Tibial nerve (tissue), 3 donors: ENCODE results near the gene KIF22.

Experiments used
- CTCF ChIP-seq, 5 experiments: fragments of 200-600 bp in 3 of 5; fragments of 450-650 bp in 2 of 5; sonication (generic) in 3 of 5; IDR thresholded peaks; one replicate each; pipeline ENCODE4 v1.5.1; 2016 to 2019; ENCODE audit warnings: antibody characterized with exemption in 5 of 5, mild to moderate bottlenecking in 3 of 5, moderate library complexity in 2 of 5
- POLR2A ChIP-seq, 2 donors: fragments of 450-650 bp; IDR thresholded peaks; one replicate each; pipeline ENCODE4 v1.6.1; 2017; ENCODE audit warnings: antibody characterized with exemption in 2 of 2, mild to moderate bottlenecking in 2 of 2, moderate library complexity in 2 of 2

- TF ChIP-seq CTCF (IDR thresholded peaks at IDR 0.05) (no peak), POLR2A (IDR thresholded peaks at IDR 0.05) (no peak)
Measured at GRCh38 chr16:29806641-29807425, 16.3 kb downstream of the KIF22 start.
